SU-DHL-6 (cell line): ENCODE data around the gene AKAP12.

Experiments
- H2AFZ ChIP-seq: fragments of 200-600 bp; sonication (generic); 2 replicates; pipeline ENCODE4 v1.6.1; 2014; ENCODE audit warnings: low read depth, mild to moderate bottlenecking, moderate library complexity, mixed read lengths, antibody characterized with exemption, low read length; ENCODE audit not compliant: severe bottlenecking
- H3F3A ChIP-seq: fragments of 200-600 bp; shearing (Covaris generic); 2 replicates; pipeline ENCODE4 v1.6.0; 2016; ENCODE audit warnings: antibody characterized with exemption, mild to moderate bottlenecking; ENCODE audit not compliant: insufficient read depth
- H3K27ac ChIP-seq: fragments of 200-600 bp; sonication (generic); 2 replicates; pipeline ENCODE4 v1.5.1; 2016; ENCODE audit warnings: low read depth, mild to moderate bottlenecking, low read length, moderate library complexity, mixed read lengths
- H3K27me3 ChIP-seq: fragments of 200-600 bp; sonication (generic), shearing (Covaris generic); 2 replicates; pipeline ENCODE4 v1.6.0; 2014; ENCODE audit warnings: mild to moderate bottlenecking, low read length
- H3K36me3 ChIP-seq: fragments of 200-600 bp; sonication (generic); 2 replicates; pipeline ENCODE4 v1.6.1; 2014; ENCODE audit warnings: mild to moderate bottlenecking, low read length, mixed read lengths
- H3K4me2 ChIP-seq: fragments of 300-600, 200-600 bp; shearing (Covaris generic), sonication (generic); 2 replicates; pipeline ENCODE4 v1.6.0; 2014; ENCODE audit warnings: low read length, low read depth, mild to moderate bottlenecking; ENCODE audit not compliant: poor library complexity, severe bottlenecking
- H3K4me3 ChIP-seq: fragments of 200-600 bp; sonication (generic); 2 replicates; pipeline ENCODE4 v1.5.1; 2014; ENCODE audit warnings: antibody characterized with exemption, low read length, mild to moderate bottlenecking, mixed read lengths; ENCODE audit not compliant: insufficient read depth, poor library complexity, severe bottlenecking
- H3K79me2 ChIP-seq: fragments of 200-600 bp; sonication (generic); 2 replicates; pipeline ENCODE4 v1.6.1; 2014; ENCODE audit warnings: mild to moderate bottlenecking, low read length, moderate library complexity; ENCODE audit not compliant: insufficient read depth
- H3K9ac ChIP-seq: fragments of 200-600 bp; sonication (generic); 2 replicates; pipeline ENCODE4 v1.7.0; 2014; ENCODE audit warnings: mild to moderate bottlenecking, low read length
- H3K9me2 ChIP-seq: fragments of 200-600 bp; sonication (generic); replicated peaks from 2 replicates; pipeline ENCODE4 v1.6.1; 2014; ENCODE audit warnings: low read length; ENCODE audit not compliant: insufficient read depth
- H3K9me3 ChIP-seq: fragments of 200-600 bp; sonication (generic); 2 replicates; pipeline ENCODE4 v1.6.1; 2014; ENCODE audit warnings: low read length, mixed read lengths; ENCODE audit not compliant: insufficient read depth
- H4K20me1 ChIP-seq: fragments of 200-600 bp; sonication (generic); 2 replicates; pipeline ENCODE4 v1.6.1; 2014; ENCODE audit warnings: low read depth, mild to moderate bottlenecking, antibody characterized with exemption, low read length, moderate library complexity, mixed read lengths
- EZH2phosphoT487 ChIP-seq: fragments of 200-600 bp; sonication (generic), shearing (Covaris generic); conservative IDR thresholded peaks from 2 replicates; pipeline ENCODE4 v1.6.1; 2018; ENCODE audit warnings: mild to moderate bottlenecking, antibody characterized with exemption, low read length, moderate library complexity, mixed read lengths
- TF ChIP-seq, protein P1 (sequence below): fragments of 200-600 bp; sonication (generic); IDR thresholded peaks from one replicate; pipeline ENCODE4 v1.5.1; 2017; ENCODE audit warnings: antibody characterized with exemption, mild to moderate bottlenecking, low read length, moderate library complexity; ENCODE audit not compliant: insufficient read depth, poor library complexity, severe bottlenecking

The AKAP12 gene

GRCh38 chr6:151338651-151339200 lies 99.0 kb downstream of the AKAP12 start:
- no peaks in the 10 kb centered on the region for H3K27me3 ChIP-seq
- no peak overlapping the region for H3K27ac ChIP-seq
- TF ChIP-seq, protein P1, sequence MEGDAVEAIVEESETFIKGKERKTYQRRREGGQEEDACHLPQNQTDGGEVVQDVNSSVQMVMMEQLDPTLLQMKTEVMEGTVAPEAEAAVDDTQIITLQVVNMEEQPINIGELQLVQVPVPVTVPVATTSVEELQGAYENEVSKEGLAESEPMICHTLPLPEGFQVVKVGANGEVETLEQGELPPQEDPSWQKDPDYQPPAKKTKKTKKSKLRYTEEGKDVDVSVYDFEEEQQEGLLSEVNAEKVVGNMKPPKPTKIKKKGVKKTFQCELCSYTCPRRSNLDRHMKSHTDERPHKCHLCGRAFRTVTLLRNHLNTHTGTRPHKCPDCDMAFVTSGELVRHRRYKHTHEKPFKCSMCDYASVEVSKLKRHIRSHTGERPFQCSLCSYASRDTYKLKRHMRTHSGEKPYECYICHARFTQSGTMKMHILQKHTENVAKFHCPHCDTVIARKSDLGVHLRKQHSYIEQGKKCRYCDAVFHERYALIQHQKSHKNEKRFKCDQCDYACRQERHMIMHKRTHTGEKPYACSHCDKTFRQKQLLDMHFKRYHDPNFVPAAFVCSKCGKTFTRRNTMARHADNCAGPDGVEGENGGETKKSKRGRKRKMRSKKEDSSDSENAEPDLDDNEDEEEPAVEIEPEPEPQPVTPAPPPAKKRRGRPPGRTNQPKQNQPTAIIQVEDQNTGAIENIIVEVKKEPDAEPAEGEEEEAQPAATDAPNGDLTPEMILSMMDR, result no peak
- no peak for TF ChIP-seq EZH2phosphoT487
- H3K9ac ChIP-seq, result no peak overlapping the region
- H3K36me3 ChIP-seq, result no peaks in the 10 kb centered on the region
- H3F3A ChIP-seq, result no peaks in the 10 kb centered on the region
- no peak overlapping the region for H3K4me2 ChIP-seq
- H3K4me3 ChIP-seq, result no peak overlapping the region
- no peaks in the 10 kb centered on the region for H3K79me2 ChIP-seq
- no peaks in the 10 kb centered on the region; the same call in 1 of the 2 replicates for H4K20me1 ChIP-seq
- no peak overlapping the region for H2AFZ ChIP-seq
- no peaks in the 10 kb centered on the region for H3K9me2 ChIP-seq
- no peaks in the 10 kb centered on the region for H3K9me3 ChIP-seq

- Histone ChIP-seq H3K9me3 (no peaks in the 10 kb centered on the region), H3K4me2 (no peak overlapping the region), H3K27ac (no peak overlapping the region), H3K4me3 (no peak overlapping the region), H3F3A (no peaks in the 10 kb centered on the region), H2AFZ (no peak overlapping the region), H3K36me3 (no peaks in the 10 kb centered on the region), H3K9me2 (no peaks in the 10 kb centered on the region), H4K20me1 (no peaks in the 10 kb centered on the region; the same call in 1 of the 2 replicates), H3K79me2 (no peaks in the 10 kb centered on the region), H3K9ac (no peak overlapping the region), H3K27me3 (no peaks in the 10 kb centered on the region)
- TF ChIP-seq, protein P1, result no peak
- TF ChIP-seq EZH2phosphoT487, result no peak
These were observed 99.6 kb downstream of the AKAP12 start for GRCh38 chr6:151339369-151339768.

- H2AFZ ChIP-seq, result no peak overlapping the region
- H3K9me3 ChIP-seq, result no peaks in the 10 kb centered on the region
- no peaks in the 10 kb centered on the region for H3K27me3 ChIP-seq
- H3K9ac ChIP-seq, result no peak overlapping the region
- H3K4me2 ChIP-seq, result no peak overlapping the region
- no peaks in the 10 kb centered on the region for H3F3A ChIP-seq
- H3K4me3 ChIP-seq, result no peak overlapping the region
- no peaks in the 10 kb centered on the region for H4K20me1 ChIP-seq
- no peaks in the 10 kb centered on the region for H3K36me3 ChIP-seq
- no peaks in the 10 kb centered on the region for H3K79me2 ChIP-seq
- no peak overlapping the region for H3K27ac ChIP-seq
- no peaks in the 10 kb centered on the region for H3K9me2 ChIP-seq
- TF ChIP-seq EZH2phosphoT487, result no peak
- TF ChIP-seq, protein P1, result no peak
These were observed 100.6 kb downstream of the AKAP12 start for GRCh38 chr6:151340219-151340978.
